GM12878 (cell line): ENCODE measurements around the gene SLC7A1. TPM values are rescaled to one million over a fixed set of nuclear protein-coding genes. Genes with fewer than 3 reads are reported as not detected.

ENCODE experiments used
- ATAC-seq: fragments of 200-7000 bp; cut with Tn5 transposase; 3 replicates; pipeline ENCODE4 v1.9.1; 2020; ENCODE audit warnings: mild to moderate bottlenecking, moderate library complexity
- BruUV-seq: library from RNA; stranded (reverse); fragments of 400-500 nt; replicated peaks from 2 replicates; lab custom pipeline; 2021; lab: Mats Ljungman, UMichigan
- CTCF ChIA-PET: fragments of 300-600 bp; sonication (Branson Sonifier 250); formaldehyde crosslinking; extraction: SDS; loops from one replicate; lab custom pipeline; 2021; ENCODE audit warnings: inconsistent platforms; lab: Yijun Ruan, JAX
- POLR2A ChIA-PET: fragments of 350-600 bp; formaldehyde crosslinking; extraction: SDS; loops from one replicate; lab custom pipeline; 2021; ENCODE audit warnings: inconsistent platforms; lab: Charles Lee
- RAD21 ChIA-PET: fragments of 300-600 bp; sonication (Branson Sonifier 250); formaldehyde crosslinking; loops from one replicate; lab custom pipeline; 2023; ENCODE audit warnings: antibody characterized with exemption; ENCODE audit not compliant: unreplicated experiment; lab: Charles Lee
- SMC1A ChIA-PET: fragments of 300-600 bp; sonication (Branson Sonifier 250); formaldehyde crosslinking; loops from one replicate; lab custom pipeline; 2023; ENCODE audit not compliant: unreplicated experiment, uncharacterized antibody; lab: Charles Lee
- DNase-seq: peaks from one replicate; pipeline ENCODE4 v3.0.0-alpha.2; 2011; ENCODE audit warnings: low read depth, low spot score
- FAIRE-seq: peaks from 3 replicates; lab custom pipeline; 2011; peaks lifted over from hg19 to GRCh38; lab: Jason Lieb, UNC
- H2AFZ ChIP-seq: 2 replicates; pipeline ENCODE4 v1.6.0; 2011; ENCODE audit warnings: low read depth, low read length, control low read depth; ENCODE audit not compliant: control insufficient read depth
- H3K27ac ChIP-seq: 2 replicates; pipeline ENCODE4 v1.5.1; 2011; ENCODE audit warnings: control low read depth; ENCODE audit not compliant: control insufficient read depth, insufficient read depth
- H3K27me3 ChIP-seq, 2 experiments: replicated peaks in 1 of 2; 2 replicates each; pipeline versions ENCODE4 v1.6.0 to v1.6.1; 2011; ENCODE audit warnings: low read length in 1 of 2; ENCODE audit not compliant: control insufficient read depth in 2 of 2, insufficient read depth in 2 of 2
- H3K36me3 ChIP-seq, 2 experiments: 2 replicates each; pipeline ENCODE4 v1.5.1; 2011; ENCODE audit warnings: low read length in 1 of 2; ENCODE audit not compliant: control insufficient read depth in 2 of 2, insufficient read depth in 2 of 2
- H3K4me1 ChIP-seq: 2 replicates; pipeline ENCODE4 v1.6.1; 2011; ENCODE audit warnings: mild to moderate bottlenecking, low read length, moderate library complexity, mixed read lengths; ENCODE audit not compliant: control insufficient read depth, insufficient read depth
- H3K4me2 ChIP-seq: 2 replicates; pipeline ENCODE4 v1.6.0; 2011; ENCODE audit warnings: control low read depth; ENCODE audit not compliant: control insufficient read depth, insufficient read depth
- H3K4me3 ChIP-seq: fragments of 200-600 bp; sonication (generic); 2 replicates; pipeline ENCODE4 v1.5.1; 2016
- H3K79me2 ChIP-seq: 2 replicates; pipeline ENCODE4 v1.6.0; 2011; ENCODE audit warnings: low read length; ENCODE audit not compliant: control insufficient read depth, insufficient read depth
- H3K9ac ChIP-seq: 2 replicates; pipeline ENCODE4 v1.8.0; 2011; ENCODE audit warnings: low read length, control low read depth, mixed read lengths; ENCODE audit not compliant: control insufficient read depth, insufficient read depth
- H3K9me3 ChIP-seq: replicated peaks from 3 replicates; pipeline ENCODE4 v1.5.1; 2011; ENCODE audit warnings: mild to moderate bottlenecking, low read length; ENCODE audit not compliant: control insufficient read depth, insufficient read depth
- H4K20me1 ChIP-seq: 2 replicates; pipeline ENCODE4 v1.6.0; 2011; ENCODE audit not compliant: control insufficient read depth, insufficient read depth
- HCFC1 ChIP-seq: fragments of 150-350 bp; IDR thresholded peaks from 2 replicates; pipeline ENCODE4 v1.6.1; 2014; ENCODE audit warnings: low read length
- MLLT1 ChIP-seq: fragments of 450-650 bp; IDR thresholded peaks from 2 replicates; pipeline ENCODE4 v1.6.1; 2016; ENCODE audit warnings: mild to moderate bottlenecking
- NBN ChIP-seq: fragments of 450-650 bp; IDR thresholded peaks from 2 replicates; pipeline ENCODE4 v1.6.1; 2016
- NRF1 ChIP-seq: conservative IDR thresholded peaks from 2 replicates; pipeline ENCODE4 v1.6.1; 2011; ENCODE audit warnings: mild to moderate bottlenecking, low read depth, low read length, improper control_type of control experiment
- STAT1 ChIP-seq: fragments of 450-650 bp; conservative IDR thresholded peaks from 2 replicates; pipeline ENCODE4 v1.6.1; 2014; ENCODE audit warnings: antibody characterized with exemption, mild to moderate bottlenecking
- TCF12 ChIP-seq: IDR thresholded peaks from 2 replicates; pipeline ENCODE4 v1.6.1; 2011; ENCODE audit warnings: low read depth, mild to moderate bottlenecking, low read length
- ZBTB11 ChIP-seq: fragments of 450-650 bp; formaldehyde crosslinking; IDR thresholded peaks from 2 replicates; pipeline ENCODE4 v1.5.0; 2022; ENCODE audit warnings: mild to moderate bottlenecking, missing genetic modification characterization
- WGBS: methylation state at CpG from one replicate; pipeline ENCODE4 v1.1.6; 2016; ENCODE audit warnings: low lambda C conversion rate; ENCODE audit not compliant: insufficient replicate concordance, insufficient coverage; ENCODE audit errors: missing lambda C conversion rate; 5-methylcytosine and 5-hydroxymethylcytosine counted together
- in situ Hi-C: fragments of 300-500 bp; cut with MboI; formaldehyde crosslinking; loops from 9 replicates; pipeline ENCODE4 v1.14.3; 2018; ENCODE audit warnings: mixed read lengths
- intact Hi-C: fragments of 100-400 bp; cut with micrococcal nuclease; formaldehyde crosslinking; loops from one replicate; pipeline ENCODE4 v1.14.2; 2022; ENCODE audit not compliant: unreplicated experiment
- polyA plus RNA-seq, 11 experiments: library from polyadenylated mRNA; depleted of rRNA in 4 of 11; unstranded in 6 of 11; stranded (reverse) in 5 of 11; fragments of >200 nt; fragmentation: Nextera tagmentation in 4 of 11; fragmentation: Illumina TruSeq in 1 of 11; extraction: Ambion mirVana in 4 of 11; extraction: Trizol in 1 of 11; gene quantifications; 1 replicate in 1 of 11; 2 replicates in 10 of 11; pipeline versions ENCODE4 v1.2.1 to v1.2.3, GENCODE V29; 2011 to 2016; ENCODE audit warnings: inconsistent platforms in 2 of 11, missing spikeins in 2 of 11, low read depth in 1 of 11
- total RNA-seq, 4 experiments: library from RNA; depleted of rRNA in 3 of 4; stranded (reverse); fragments of >200 nt in 3 of 4; fragmentation: Illumina TruSeq in 1 of 4; extraction: Trizol in 1 of 4; gene quantifications; 2 replicates each; pipeline versions ENCODE4 v1.2.1 to v1.2.3, GENCODE V29; 2013 to 2021
- TF ChIP-seq, protein P1 (sequence below): fragments of 150-350 bp; IDR thresholded peaks from 2 replicates; pipeline ENCODE4 v1.6.1; 2016; ENCODE audit warnings: low read depth, low read length

SLC7A1 gene
- total and polyA plus RNA-seq, 10 of the 15 experiments (the other 5 are each of a cell fraction or from before 2014, with no cell fraction given), result 6.4 to 91.7 (median 23.4) TPM

GRCh38 chr13:29532116-29532515 lies 63.4 kb downstream of the SLC7A1 start (continued):
- TF ChIP-seq, protein P1, sequence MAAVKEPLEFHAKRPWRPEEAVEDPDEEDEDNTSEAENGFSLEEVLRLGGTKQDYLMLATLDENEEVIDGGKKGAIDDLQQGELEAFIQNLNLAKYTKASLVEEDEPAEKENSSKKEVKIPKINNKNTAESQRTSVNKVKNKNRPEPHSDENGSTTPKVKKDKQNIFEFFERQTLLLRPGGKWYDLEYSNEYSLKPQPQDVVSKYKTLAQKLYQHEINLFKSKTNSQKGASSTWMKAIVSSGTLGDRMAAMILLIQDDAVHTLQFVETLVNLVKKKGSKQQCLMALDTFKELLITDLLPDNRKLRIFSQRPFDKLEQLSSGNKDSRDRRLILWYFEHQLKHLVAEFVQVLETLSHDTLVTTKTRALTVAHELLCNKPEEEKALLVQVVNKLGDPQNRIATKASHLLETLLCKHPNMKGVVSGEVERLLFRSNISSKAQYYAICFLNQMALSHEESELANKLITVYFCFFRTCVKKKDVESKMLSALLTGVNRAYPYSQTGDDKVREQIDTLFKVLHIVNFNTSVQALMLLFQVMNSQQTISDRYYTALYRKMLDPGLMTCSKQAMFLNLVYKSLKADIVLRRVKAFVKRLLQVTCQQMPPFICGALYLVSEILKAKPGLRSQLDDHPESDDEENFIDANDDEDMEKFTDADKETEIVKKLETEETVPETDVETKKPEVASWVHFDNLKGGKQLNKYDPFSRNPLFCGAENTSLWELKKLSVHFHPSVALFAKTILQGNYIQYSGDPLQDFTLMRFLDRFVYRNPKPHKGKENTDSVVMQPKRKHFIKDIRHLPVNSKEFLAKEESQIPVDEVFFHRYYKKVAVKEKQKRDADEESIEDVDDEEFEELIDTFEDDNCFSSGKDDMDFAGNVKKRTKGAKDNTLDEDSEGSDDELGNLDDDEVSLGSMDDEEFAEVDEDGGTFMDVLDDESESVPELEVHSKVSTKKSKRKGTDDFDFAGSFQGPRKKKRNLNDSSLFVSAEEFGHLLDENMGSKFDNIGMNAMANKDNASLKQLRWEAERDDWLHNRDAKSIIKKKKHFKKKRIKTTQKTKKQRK, result no peak
- TF ChIP-seq TCF12 (no peak), ZBTB11 (no peak)

DNA sequence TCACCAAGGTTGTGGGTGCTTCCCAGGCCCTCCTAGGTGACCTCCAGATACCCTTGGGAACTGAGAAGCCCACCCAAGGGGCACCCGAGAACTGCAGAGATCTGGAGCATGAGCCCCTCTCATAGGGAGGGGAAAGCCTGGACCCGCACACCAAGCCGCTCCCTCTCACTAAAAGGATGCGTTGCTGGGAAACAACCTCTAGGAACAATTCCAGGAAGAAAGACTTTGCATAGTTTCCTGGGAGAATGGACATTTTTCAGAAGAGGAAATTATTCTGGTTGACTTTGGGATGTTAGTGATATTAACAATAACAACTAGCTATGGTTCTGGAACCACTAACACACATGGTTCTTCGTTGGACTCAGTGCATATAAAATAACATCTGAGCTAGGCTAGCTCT lies 64.6 kb downstream of the SLC7A1 start:
- in situ Hi-C loops, result no loop called here
- Histone ChIP-seq H3K27ac (no peak overlapping the region), H3K4me3 (no peak overlapping the region), H4K20me1 (no peaks in the 10 kb centered on the region), H2AFZ (no peak overlapping the region)
- SMC1A ChIA-PET, result no interaction called here
- BruUV-seq, result no TSS peak
- no peak for ATAC-seq
- TF ChIP-seq MLLT1 (no peak), STAT1 (no peak), NBN (no peak), NRF1 (no peak), HCFC1 (no peak)
- TF ChIP-seq, all 136 proteins: peak for 0
- DNase-seq (no peak), FAIRE-seq (no peak)
- H3K36me3 ChIP-seq, result peaks cover 22 to 26% of the 10 kb centered on the region in 2 experiments
- ChIA-PET CTCF (no interaction called here), RAD21 (no interaction called here), POLR2A (no interaction called here)
- WGBS, result 95% methylated on average over 5 of the region's 5 CpGs
- H3K4me1 ChIP-seq, result no peaks in the 10 kb centered on the region
- H3K4me2 ChIP-seq, result no peak overlapping the region
- intact Hi-C loops, result no loop called here
- no peaks in the 10 kb centered on the region for H3K27me3 ChIP-seq
- H3K9ac ChIP-seq, result no peak overlapping the region
- no peaks in the 10 kb centered on the region for H3K9me3 ChIP-seq
- no peaks in the 10 kb centered on the region for H3K79me2 ChIP-seq
